Pancreas (tissue), 10 donors: ENCODE measurements around the gene RAB25. TPM values are rescaled to one million over a fixed set of nuclear protein-coding genes. Genes with fewer than 3 reads are reported as not detected.

Experiments used
- ATAC-seq, 4 donors: fragments of 200-7000 bp; cut with Tn5 transposase; one replicate each; pipeline versions ENCODE4 v1.8.0 to v1.9.1; 2020; ENCODE audit warnings: mild to moderate bottlenecking in 4 of 4, moderate library complexity in 4 of 4
- DNase-seq, 6 donors: peaks; one replicate each; pipeline ENCODE4 v3.0.0-alpha.2; 2020
- FAIRE-seq: peaks from 2 replicates; lab custom pipeline; 2012; peaks lifted over from hg19 to GRCh38; lab: Jason Lieb, UNC
- H3K27ac ChIP-seq, 4 donors: fragments of 200-600 bp; sonication (generic); 1 replicate in 3 of 4; 2 replicates in 1 of 4; pipeline versions ENCODE4 v1.5.0 to v1.8.0; 2020
- H3K27me3 ChIP-seq, 4 donors: fragments of 200-600 bp; one replicate each; pipeline ENCODE4 v1.8.0; 2021
- H3K36me3 ChIP-seq, 3 donors: fragments of 200-600 bp; sonication (generic) in 1 of 3; one replicate each; pipeline versions ENCODE4 v1.5.0 to v1.8.0; 2020 to 2021
- H3K4me1 ChIP-seq, 3 donors: fragments of 200-600 bp; one replicate each; pipeline ENCODE4 v1.8.0; 2021
- H3K4me3 ChIP-seq, 4 donors: fragments of 200-600 bp; sonication (generic) in 2 of 4; one replicate each; pipeline versions ENCODE4 v1.5.0 to v1.8.0; 2020 to 2021
- H3K9me3 ChIP-seq, 4 donors: fragments of 200-600 bp; one replicate each; pipeline ENCODE4 v1.8.0; 2021
- WGBS, 2 donors: extraction: QIAGEN DNeasy Blood & Tissue Kit; methylation state at CpG; one replicate each; pipeline ENCODE4 v1.1.7; 2013; 5-methylcytosine and 5-hydroxymethylcytosine counted together
- intact Hi-C, 3 donors: fragments of 100-400 bp; cut with DNase I; formaldehyde crosslinking; loops; one replicate each; pipeline versions ENCODE4 v1.11.1 to v1.14.2; 2022
- polyA plus RNA-seq, 2 donors: library from polyadenylated mRNA; stranded (reverse); fragments of 200-250 nt; gene quantifications; one replicate each; pipeline ENCODE4 v1.2.3, GENCODE V29; 2013
- total RNA-seq, 6 donors: library from RNA; stranded (reverse); fragmentation: NEBNext Ultra II Directional in 4 of 6; extraction: Animal tissue kit (Norgen Biotek cat#: 25700) in 4 of 6; gene quantifications; one replicate each; pipeline versions ENCODE4 v1.2.1 to v1.2.4, GENCODE V29; 2021 to 2023
- TF ChIP-seq, protein P1 (sequence below), 4 donors: fragments of 200-600 bp; sonication (generic) in 3 of 4; IDR thresholded peaks; one replicate each; pipeline versions ENCODE4 v1.5.0 to v1.8.0; 2021; ENCODE audit warnings: antibody characterized with exemption in 4 of 4
- donor health status: healthy with polysubstance abuse.
- donor health status: DM: no; HTN: no; CAD: no; lungs with moderate emphysema.
- donor health status: DM: no; HTN: no; CAD: no.
- donor health status: control.
- donor health status: control.
- donor health status: Bipolar disorder and iron deficiency.
- donor health status: DM: yes; HTN: yes; CAD: no.
- donor health status: DM: no; HTN: no; CAD: no.
- donor health status: DM: no; HTN: no; CAD: no.
- donor health status: DM: yes; HTN: yes; CAD: no.

The RAB25 gene
- total and polyA plus RNA-seq, 8 donors = 29.0 to 81.6 (median 37.4) TPM

DNA sequence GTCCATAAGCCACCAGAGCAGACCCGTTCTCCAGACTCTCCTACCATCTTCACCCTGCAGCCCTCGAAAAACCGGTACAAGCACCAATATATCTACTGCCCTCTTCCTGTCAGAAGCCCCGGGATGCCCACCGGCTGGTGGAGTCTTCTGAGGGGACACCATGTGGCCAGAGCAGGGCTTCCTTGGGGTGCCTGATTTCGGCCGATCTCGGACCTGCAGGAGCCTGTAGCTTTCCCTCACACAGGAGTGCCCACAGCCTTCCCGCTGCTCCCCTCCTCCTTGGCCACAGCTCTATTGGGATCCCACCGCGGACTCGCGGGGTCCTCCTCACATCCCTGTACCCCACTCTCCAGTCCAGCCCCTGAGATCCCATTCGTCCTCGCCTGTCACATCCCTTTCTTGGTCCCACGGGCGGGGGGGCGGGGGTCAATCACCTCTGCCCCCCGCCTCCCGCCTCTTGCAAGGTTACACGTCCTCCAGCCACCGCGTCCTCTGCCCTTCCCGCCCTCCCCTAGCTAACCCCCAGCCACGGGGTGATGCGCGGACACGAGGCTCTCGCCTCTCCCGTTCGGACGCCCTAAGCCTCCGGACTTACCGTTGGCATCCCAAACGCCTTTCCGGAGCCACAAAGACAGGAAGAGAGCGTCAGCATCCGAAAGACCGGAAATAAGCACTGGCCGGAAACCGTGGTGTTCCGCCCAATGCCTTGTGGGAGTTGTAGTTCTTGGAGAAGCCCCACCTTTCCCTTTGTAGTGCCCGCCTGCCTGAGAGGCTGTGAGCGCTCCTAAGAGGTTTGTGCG lies 40.5 kb upstream of the RAB25 start, which contains the start of gene SSR2:
TSS of gene SSR2 (minus strand) at position 659 of the 800 bp plus-strand sequence. CDS start 784 bp downstream, outside the sequence.
- Histone ChIP-seq H3K4me3 (peak within 1 kb of the TSS; percentile 45 to 92 (median 82)), H3K4me1 (peaks cover 6 to 15% (median 14%) of the 10 kb centered on the region in 3 donors), H3K27ac (peak within 1 kb of the TSS; percentile 63 to 76 (median 65)), H3K36me3 (peaks cover 0 to 37% (median 9%) of the 10 kb centered on the region in 3 donors), H3K27me3 (no peaks in the 10 kb centered on the region), H3K9me3 (no peaks in the 10 kb centered on the region)
- TF ChIP-seq, protein P1, sequence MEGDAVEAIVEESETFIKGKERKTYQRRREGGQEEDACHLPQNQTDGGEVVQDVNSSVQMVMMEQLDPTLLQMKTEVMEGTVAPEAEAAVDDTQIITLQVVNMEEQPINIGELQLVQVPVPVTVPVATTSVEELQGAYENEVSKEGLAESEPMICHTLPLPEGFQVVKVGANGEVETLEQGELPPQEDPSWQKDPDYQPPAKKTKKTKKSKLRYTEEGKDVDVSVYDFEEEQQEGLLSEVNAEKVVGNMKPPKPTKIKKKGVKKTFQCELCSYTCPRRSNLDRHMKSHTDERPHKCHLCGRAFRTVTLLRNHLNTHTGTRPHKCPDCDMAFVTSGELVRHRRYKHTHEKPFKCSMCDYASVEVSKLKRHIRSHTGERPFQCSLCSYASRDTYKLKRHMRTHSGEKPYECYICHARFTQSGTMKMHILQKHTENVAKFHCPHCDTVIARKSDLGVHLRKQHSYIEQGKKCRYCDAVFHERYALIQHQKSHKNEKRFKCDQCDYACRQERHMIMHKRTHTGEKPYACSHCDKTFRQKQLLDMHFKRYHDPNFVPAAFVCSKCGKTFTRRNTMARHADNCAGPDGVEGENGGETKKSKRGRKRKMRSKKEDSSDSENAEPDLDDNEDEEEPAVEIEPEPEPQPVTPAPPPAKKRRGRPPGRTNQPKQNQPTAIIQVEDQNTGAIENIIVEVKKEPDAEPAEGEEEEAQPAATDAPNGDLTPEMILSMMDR (IDR thresholded peaks at IDR 0.05) = no peak
- DNase-seq = peak; percentile 78 to 91 (median 86)
- 0 to 1% methylated on average over 45 of the region's 45 CpGs for WGBS, 2 donors
- ATAC-seq = peak; percentile 96 to 99 (median 99)
- intact Hi-C loops = no loop called here
- FAIRE-seq = no peak

GRCh38 chr1:156021093-156021428 lies 39.9 kb upstream of the RAB25 start:
- peaks cover 6 to 15% (median 14%) of the 10 kb centered on the region in 3 donors for H3K4me1 ChIP-seq
- DNase-seq (no peak), ATAC-seq (no peak), FAIRE-seq (no peak)
- TF ChIP-seq, protein P1 (IDR thresholded peaks at IDR 0.05) = no peak
- H3K36me3 ChIP-seq = peaks cover 0 to 32% (median 9%) of the 10 kb centered on the region in 3 donors
- WGBS, 2 donors = 3 to 5% methylated on average over 4 of the region's 4 CpGs
- peak overlapping the region; percentile 45 to 92 (median 82) for H3K4me3 ChIP-seq
- H3K27ac ChIP-seq = peak overlapping the region in 2 of 4 donors; percentile 65 to 76
- no peaks in the 10 kb centered on the region for H3K27me3 ChIP-seq
- intact Hi-C loops = no loop called here
- no peaks in the 10 kb centered on the region for H3K9me3 ChIP-seq

- no peak overlapping the region for H3K4me3 ChIP-seq
- peaks cover 6 to 14% (median 12%) of the 10 kb centered on the region in 3 donors for H3K4me1 ChIP-seq
- no peak overlapping the region for H3K27ac ChIP-seq
- H3K9me3 ChIP-seq = no peaks in the 10 kb centered on the region
- DNase-seq = no peak
- H3K36me3 ChIP-seq = peaks cover 0 to 23% (median under 1%) of the 10 kb centered on the region in 3 donors
- H3K27me3 ChIP-seq = no peaks in the 10 kb centered on the region
- FAIRE-seq = no peak
- ATAC-seq = no peak
- TF ChIP-seq, protein P1 (IDR thresholded peaks at IDR 0.05) = no peak
- 65 to 72% methylated on average over 2 of the region's 2 CpGs for WGBS, 2 donors
- intact Hi-C loops = no loop called here
Measured at GRCh38 chr1:156021954-156022353, 39.0 kb upstream of the RAB25 start.

DNA sequence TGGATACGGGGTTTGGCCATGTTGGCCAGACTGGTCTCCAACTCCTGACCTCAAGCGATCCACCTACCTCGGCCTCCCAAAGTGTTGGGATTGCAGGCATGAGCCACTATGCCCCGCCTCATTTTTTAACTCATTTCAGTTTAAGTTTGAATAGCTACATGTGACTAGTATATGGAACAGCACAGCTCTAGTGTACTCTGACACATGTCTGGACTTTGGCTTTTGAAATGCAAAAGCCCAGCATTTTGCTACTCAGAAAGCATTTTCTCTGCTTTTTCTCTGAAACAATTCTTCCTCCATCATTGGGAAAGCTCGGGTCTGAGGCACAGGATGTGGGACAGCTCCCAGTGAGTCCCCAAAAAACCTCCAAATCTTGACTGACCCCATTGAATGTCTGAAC lies 36.2 kb upstream of the RAB25 start:
- Histone ChIP-seq H3K4me3 (no peak overlapping the region), H3K27ac (no peak overlapping the region), H3K27me3 (no peaks in the 10 kb centered on the region), H3K4me1 (peaks cover 0 to 3% (median 2%) of the 10 kb centered on the region in 3 donors), H3K36me3 (no peaks in the 10 kb centered on the region), H3K9me3 (no peaks in the 10 kb centered on the region)
- DNase-seq (no peak), FAIRE-seq (no peak), ATAC-seq (no peak)
- TF ChIP-seq, protein P1 (IDR thresholded peaks at IDR 0.05) = no peak
- WGBS, 2 donors = 64 to 75% methylated on average over 5 of the region's 5 CpGs
- intact Hi-C loops = no loop called here

GRCh38 chr1:156025876-156026275 lies 35.1 kb upstream of the RAB25 start:
- DNase-seq (peak in 5 of 6 donors; percentile 27 to 72 (median 63)), ATAC-seq (peak; percentile 88 to 97 (median 92)), FAIRE-seq (no peak)
- whole genome bisulfite sequencing, 2 donors = 4 to 6% methylated on average over 9 of the region's 9 CpGs
- H3K27ac ChIP-seq = no peak overlapping the region
- no peak overlapping the region for H3K4me3 ChIP-seq
- intact Hi-C loops = no loop called here
- TF ChIP-seq, protein P1 (IDR thresholded peaks at IDR 0.05) = peak; percentile 9 to 52 (median 40)
- no peaks in the 10 kb centered on the region for H3K4me1 ChIP-seq
- H3K36me3 ChIP-seq = no peaks in the 10 kb centered on the region
- no peaks in the 10 kb centered on the region for H3K27me3 ChIP-seq
- no peaks in the 10 kb centered on the region for H3K9me3 ChIP-seq
